ENCODE results near the gene RAPGEFL1. TPM values are rescaled to one million over a fixed set of nuclear protein-coding genes. Genes with fewer than 3 reads are reported as not detected.
A peak's percentile ranks its signal among the peaks of the same experiment; 100 is the strongest.

Gene RAPGEFL1
- total and polyA plus RNA-seq, 4 donors = 4.6 to 9.4 (median 8.8) TPM

- Histone ChIP-seq H3K4me3 (no peak overlapping the region), H3K36me3 (ENCODE audit: control insufficient read depth in 4 of 4, insufficient read depth in 4 of 4, low read length in 4 of 4) (peaks cover 0 to 3% (median 0%) of the 10 kb centered on the region in 4 donors), H3K9me3 (ENCODE audit: control insufficient read depth in 4 of 4, insufficient read depth in 3 of 4, low read length in 3 of 4) (no peaks in the 10 kb centered on the region), H3K27ac (ENCODE audit: low read depth in 1 of 2, low read length in 1 of 2) (no peak overlapping the region), H3K9ac (ENCODE audit: insufficient read depth in 1 of 2, low read length in 2 of 2) (no peak overlapping the region), H3K4me1 (ENCODE audit: control insufficient read depth in 5 of 5, insufficient read depth in 5 of 5, low read length in 5 of 5) (peaks cover 0 to 12% (median 2%) of the 10 kb centered on the region in 5 donors), H3K27me3 (ENCODE audit: control insufficient read depth in 3 of 3, insufficient read depth in 3 of 3, low read length in 2 of 3) (no peaks in the 10 kb centered on the region)
- WGBS, 2 donors = 62 to 76% methylated on average over 15 of the region's 15 CpGs
- DNase-seq (peak in 1 of 3 donors; percentile 10), ATAC-seq (ENCODE audit: insufficient read depth, low FRiP score) (no peak)
- TF ChIP-seq CTCF (IDR thresholded peaks at IDR 0.05; ENCODE audit: control extremely low read depth, extremely low read depth) = no peak
Observed at GRCh38 chr17:40190197-40191021, 13.1 kb downstream of the RAPGEFL1 start.

- no peaks in the 10 kb centered on the region for H3K27me3 ChIP-seq (ENCODE audit: control insufficient read depth in 3 of 3, insufficient read depth in 3 of 3, low read length in 2 of 3)
- WGBS, 2 donors = 1 to 2% methylated on average over 42 to 60 of the region's 60 CpGs
Observed at GRCh38 chr17:40191237-40192208, 14.3 kb downstream of the RAPGEFL1 start.

GRCh38 chr17:40192961-40193360, 15.7 kb downstream of the RAPGEFL1 start:
- Histone ChIP-seq H3K9me3 (ENCODE audit: control insufficient read depth in 4 of 4, insufficient read depth in 3 of 4, low read length in 3 of 4) (no peaks in the 10 kb centered on the region), H3K36me3 (ENCODE audit: control insufficient read depth in 4 of 4, insufficient read depth in 4 of 4, low read length in 4 of 4) (peaks cover 0 to 3% (median 0%) of the 10 kb centered on the region in 4 donors), H3K4me1 (ENCODE audit: control insufficient read depth in 5 of 5, insufficient read depth in 5 of 5, low read length in 5 of 5) (peaks cover 0 to 12% (median 2%) of the 10 kb centered on the region in 5 donors), H3K4me3 (no peak overlapping the region), H3K27me3 (ENCODE audit: control insufficient read depth in 3 of 3, insufficient read depth in 3 of 3, low read length in 2 of 3) (no peaks in the 10 kb centered on the region), H3K27ac (ENCODE audit: low read depth in 1 of 2, low read length in 1 of 2) (no peak overlapping the region), H3K9ac (ENCODE audit: insufficient read depth in 1 of 2, low read length in 2 of 2) (no peak overlapping the region)
- 97% methylated on average over 2 of the region's 2 CpGs for WGBS, 2 donors
- DNase-seq = no peak
- no peak for ATAC-seq (ENCODE audit: insufficient read depth, low FRiP score)
- TF ChIP-seq CTCF (IDR thresholded peaks at IDR 0.05; ENCODE audit: control extremely low read depth, extremely low read depth) = no peak

More at GRCh38 chr17:40191237-40192208, 14.3 kb downstream of the RAPGEFL1 start:
- Histone ChIP-seq H3K27ac (ENCODE audit: low read depth in 1 of 2, low read length in 1 of 2) (peak overlapping the region in 1 of 2 donors; percentile 46), H3K9ac (ENCODE audit: insufficient read depth in 1 of 2, low read length in 2 of 2) (peak overlapping the region in 1 of 2 donors; percentile 65), H3K4me3 (peak overlapping the region; percentile 23), H3K9me3 (ENCODE audit: control insufficient read depth in 4 of 4, insufficient read depth in 3 of 4, low read length in 3 of 4) (no peaks in the 10 kb centered on the region), H3K4me1 (ENCODE audit: control insufficient read depth in 5 of 5, insufficient read depth in 5 of 5, low read length in 5 of 5) (peaks cover 0 to 12% (median 2%) of the 10 kb centered on the region in 5 donors), H3K36me3 (ENCODE audit: control insufficient read depth in 4 of 4, insufficient read depth in 4 of 4, low read length in 4 of 4) (peaks cover 0 to 3% (median 0%) of the 10 kb centered on the region in 4 donors)
- DNase-seq (peak; percentile 79 to 82 (median 81)), ATAC-seq (ENCODE audit: insufficient read depth, low FRiP score) (peak; percentile 88)
- peak; percentile 73 for TF ChIP-seq CTCF (IDR thresholded peaks at IDR 0.05; ENCODE audit: control extremely low read depth, extremely low read depth)

Data from lung (tissue), 12 donors.